ENCODE results near the gene TEAD3. TPM values are rescaled to one million over a fixed set of nuclear protein-coding genes. Genes with fewer than 3 reads are reported as not detected.
"Not testable (repeated sequence)": the region's sequence is repeated elsewhere in the genome, so short reads cannot be mapped to it uniquely, and the experiment has no call there.

The TEAD3 gene
- 21.7 TPM for total RNA-seq

- peak; percentile 81 for ATAC-seq
Measured at GRCh38 chr6:35496841-35497570, at the start of gene TEAD3. TEAD3 (minus strand) TSS chr6:35497079.

GRCh38 chr6:35544769-35545361 is 48.0 kb upstream of the TEAD3 start:
- ATAC-seq, result peak; percentile 79

GRCh38 chr6:35543459-35544193 is 46.7 kb upstream of the TEAD3 start:
- no peak for ATAC-seq

GRCh38 chr6:35541836-35542235 is 45.0 kb upstream of the TEAD3 start:
- ATAC-seq, result no peak

- no peak for ATAC-seq
Measured at GRCh38 chr6:35539223-35539622, 42.3 kb upstream of the TEAD3 start.

- ATAC-seq, result not testable (repeated sequence)
Measured at GRCh38 chr6:35535847-35536246, 39.0 kb upstream of the TEAD3 start.

- no peak for ATAC-seq
Measured at GRCh38 chr6:35534407-35535170, 37.7 kb upstream of the TEAD3 start.

- ATAC-seq, result no peak
Measured at GRCh38 chr6:35533981-35534380, 37.1 kb upstream of the TEAD3 start.

- no peak for ATAC-seq
Measured at GRCh38 chr6:35532126-35532525, 35.2 kb upstream of the TEAD3 start.

- no peak for ATAC-seq
Measured at GRCh38 chr6:35524380-35525020, 27.6 kb upstream of the TEAD3 start.

- peak; percentile 83 for ATAC-seq
Measured at GRCh38 chr6:35522660-35523658, 26.1 kb upstream of the TEAD3 start.

- ATAC-seq, result no peak
Measured at GRCh38 chr6:35522151-35522550, 25.3 kb upstream of the TEAD3 start.

GRCh38 chr6:35521235-35521634 is 24.4 kb upstream of the TEAD3 start:
- ATAC-seq, result no peak

GRCh38 chr6:35519313-35520015 is 22.6 kb upstream of the TEAD3 start:
- ATAC-seq, result peak; percentile 49

- ATAC-seq, result no peak
Measured at GRCh38 chr6:35518566-35519312, 21.9 kb upstream of the TEAD3 start.

GRCh38 chr6:35517978-35518377 is 21.1 kb upstream of the TEAD3 start:
- not testable (repeated sequence) for ATAC-seq

- no peak for ATAC-seq
Measured at GRCh38 chr6:35516712-35517111, 19.8 kb upstream of the TEAD3 start.

GRCh38 chr6:35515939-35516338 is 19.1 kb upstream of the TEAD3 start:
- not testable (repeated sequence) for ATAC-seq

- no peak for ATAC-seq
Measured at GRCh38 chr6:35514587-35514986, 17.7 kb upstream of the TEAD3 start.

GRCh38 chr6:35512740-35513139 is 15.9 kb upstream of the TEAD3 start, which contains the start of gene TULP1:
TULP1 (minus strand) TSS chr6:35512896; CDS start chr6:35512858, 38 bp downstream.
- ATAC-seq, result no peak

Measured in esophagus mucosa (tissue), 1 donor.